T-helper 2 cell (primary cell): ENCODE measurements around the gene LDLRAD2.

ENCODE experiments used
- DNase-seq, 5 experiments: peaks; one replicate each; pipeline versions ENCODE4 v3.0.0 to v3.0.0-alpha.2; 2012 to 2022

LDLRAD2 gene

DNA sequence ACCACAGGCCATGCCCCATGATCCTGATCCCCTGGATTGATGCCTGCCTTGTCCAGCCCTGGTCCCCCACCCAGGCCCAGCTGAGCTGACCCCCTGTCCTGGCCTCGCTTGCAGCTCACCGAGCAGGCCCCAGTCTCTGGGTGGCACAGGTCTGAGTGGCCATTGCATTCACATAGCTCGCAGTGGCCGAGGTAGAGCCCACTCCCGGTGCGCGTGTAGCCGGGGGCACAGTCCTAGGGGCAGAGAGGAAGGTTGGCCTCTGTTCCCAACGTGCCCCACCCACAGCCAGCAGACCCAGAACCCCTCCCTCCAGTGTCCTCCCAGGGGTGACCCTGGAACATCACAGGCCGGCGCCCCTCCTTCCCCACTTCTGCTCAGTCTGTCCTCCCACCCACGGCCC lies 51.9 kb downstream of the LDLRAD2 start:
- no peak for DNase-seq

DNA sequence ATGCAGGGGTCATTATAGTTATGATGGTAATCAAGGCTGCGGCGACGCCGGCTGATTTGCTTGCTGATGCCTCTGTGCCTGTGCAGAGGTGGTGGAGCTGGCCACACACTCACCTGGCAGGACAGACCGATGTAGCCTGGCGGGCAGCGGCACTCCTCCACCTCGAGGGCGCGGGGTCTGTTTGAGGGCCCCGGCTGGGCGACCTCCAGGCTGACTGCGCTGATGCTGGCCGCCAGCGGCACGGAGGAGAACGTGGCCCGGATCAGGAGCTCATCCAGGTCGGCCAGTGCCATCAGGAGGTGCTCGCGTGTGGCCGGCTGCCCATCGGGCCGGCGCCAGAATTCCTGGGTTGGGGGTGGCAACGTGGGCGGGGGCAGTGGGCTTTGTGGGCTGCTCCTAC lies 52.7 kb downstream of the LDLRAD2 start:
- no peak for DNase-seq

GRCh38 chr1:21865609-21865942 lies 53.5 kb downstream of the LDLRAD2 start:
- no peak for DNase-seq

GRCh38 chr1:21865943-21866706 lies 54.1 kb downstream of the LDLRAD2 start:
- DNase-seq = no peak

- no peak for DNase-seq
Measured at GRCh38 chr1:21866707-21867043, 54.6 kb downstream of the LDLRAD2 start.

GRCh38 chr1:21867451-21867996 lies 55.5 kb downstream of the LDLRAD2 start:
- DNase-seq = no peak

GRCh38 chr1:21868482-21868881 lies 56.4 kb downstream of the LDLRAD2 start:
- no peak for DNase-seq

DNA sequence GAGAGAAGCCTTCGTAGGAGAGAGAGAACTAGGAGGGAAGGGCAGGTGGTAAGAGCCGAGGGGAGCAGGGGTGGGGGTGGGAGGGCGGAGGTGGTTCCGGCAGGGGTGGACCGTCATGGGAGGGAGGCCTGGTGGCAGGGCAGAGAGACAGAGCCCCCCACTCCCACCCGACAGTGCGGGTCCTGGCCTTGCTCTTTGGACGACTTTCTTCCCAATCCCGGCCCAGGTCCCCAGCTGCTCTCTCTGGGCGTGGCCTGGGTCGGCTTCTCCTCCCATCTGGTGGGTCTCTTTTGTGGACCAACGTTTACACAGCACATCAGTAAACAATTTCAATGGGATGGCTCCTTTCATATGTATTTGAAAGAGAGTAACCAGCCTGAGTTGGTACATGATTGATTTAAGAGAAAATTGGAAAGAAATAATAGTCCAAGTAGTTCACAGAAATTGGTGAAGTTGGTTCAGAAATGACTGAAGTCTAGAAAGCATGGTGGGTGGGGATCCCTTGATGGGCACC lies 56.9 kb downstream of the LDLRAD2 start:
- no peak for DNase-seq

DNA sequence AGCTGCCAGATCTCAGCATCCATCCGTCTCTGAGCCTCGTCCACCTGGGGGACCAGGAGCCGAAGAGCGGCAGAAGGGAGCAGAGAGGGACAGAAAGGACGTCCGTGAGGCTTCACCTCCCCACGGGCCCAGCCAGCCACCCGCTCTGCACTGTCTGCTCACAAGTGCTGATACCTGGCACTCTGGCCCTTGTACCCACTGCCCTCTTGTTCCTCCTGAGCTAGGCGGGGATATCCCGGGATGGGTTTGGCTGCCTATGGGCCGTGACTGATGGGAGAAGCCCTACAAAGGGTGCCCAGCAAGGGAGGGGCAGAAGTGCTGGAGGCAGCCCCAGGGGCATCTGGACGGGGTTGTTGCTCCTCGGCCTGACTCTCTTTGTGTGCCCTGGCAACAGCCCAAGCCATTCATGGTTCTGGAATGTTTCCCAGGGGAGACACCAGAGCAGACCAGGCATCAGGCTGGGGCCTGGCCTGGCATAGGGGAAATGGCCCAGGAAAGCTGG lies 57.6 kb downstream of the LDLRAD2 start:
- DNase-seq = no peak

DNA sequence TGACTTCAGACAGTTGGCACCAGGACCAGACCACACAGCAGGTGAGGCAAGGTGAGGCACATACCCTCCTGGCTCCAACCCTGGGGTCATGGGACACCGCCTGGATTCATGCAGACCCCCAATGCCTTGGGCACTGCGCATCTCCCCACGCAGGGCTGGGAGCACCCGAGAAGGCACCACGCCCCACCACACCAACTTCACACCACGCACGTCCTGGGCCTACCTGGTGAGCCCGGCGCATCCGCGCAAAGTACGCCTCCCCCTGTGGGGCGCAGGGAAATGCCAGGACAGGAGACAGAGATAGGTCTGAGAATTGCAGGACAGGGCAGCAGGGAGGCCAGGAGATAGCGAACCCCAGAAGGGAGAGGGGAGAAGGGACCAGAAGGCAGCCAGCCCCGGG lies 58.5 kb downstream of the LDLRAD2 start:
- no peak for DNase-seq

DNA sequence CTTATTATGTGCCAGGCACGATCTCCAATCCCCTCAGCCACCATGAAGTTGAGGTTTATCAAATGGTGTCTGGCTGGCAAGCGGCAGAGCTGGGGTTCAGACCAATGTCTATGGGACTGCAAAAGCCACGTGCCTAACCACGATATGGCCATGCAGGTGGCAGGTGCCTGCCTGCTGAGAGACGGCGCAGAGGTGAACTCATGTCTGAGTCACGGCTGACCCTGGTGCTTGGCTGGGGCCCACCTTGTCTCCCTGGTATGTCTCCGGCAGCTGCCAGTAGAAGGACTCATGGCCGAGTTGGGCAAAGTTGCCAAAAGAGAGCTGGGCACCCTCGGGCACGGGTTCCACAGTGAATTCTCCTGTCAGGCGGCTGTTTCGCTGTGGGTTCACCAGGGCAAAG lies 59.9 kb downstream of the LDLRAD2 start:
- no peak for DNase-seq

DNA sequence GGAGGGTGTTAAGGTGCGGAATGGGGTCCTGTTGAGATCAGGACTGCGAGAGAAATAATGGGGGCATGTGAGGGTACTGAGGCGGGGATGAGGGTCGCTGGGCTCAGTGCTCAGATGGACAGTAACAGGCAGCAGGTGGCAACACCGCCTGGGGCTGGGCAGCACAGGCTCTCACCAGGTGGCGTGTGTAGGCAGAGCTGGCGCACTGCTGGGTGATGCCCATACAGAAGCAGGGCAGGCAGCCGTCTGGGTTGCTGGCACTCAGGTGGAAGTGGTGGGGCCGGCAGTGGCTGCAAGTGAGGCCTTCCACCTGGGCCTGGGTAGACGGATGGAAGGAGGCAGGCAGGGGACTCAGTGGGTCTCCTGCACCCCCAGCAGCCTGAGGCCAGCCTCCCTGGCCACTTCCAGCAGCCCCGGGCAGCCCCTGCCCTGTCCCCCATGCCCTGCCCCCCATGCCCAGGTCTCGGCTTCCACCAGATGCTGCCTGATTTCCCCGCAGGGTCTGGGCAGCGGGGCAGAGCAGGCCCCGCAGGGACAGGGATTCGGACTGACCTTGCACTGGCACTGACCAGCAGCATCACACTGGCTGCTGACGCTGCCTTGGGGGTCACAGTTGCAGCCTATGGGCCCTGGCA lies 60.5 kb downstream of the LDLRAD2 start:
- DNase-seq = no peak

DNA sequence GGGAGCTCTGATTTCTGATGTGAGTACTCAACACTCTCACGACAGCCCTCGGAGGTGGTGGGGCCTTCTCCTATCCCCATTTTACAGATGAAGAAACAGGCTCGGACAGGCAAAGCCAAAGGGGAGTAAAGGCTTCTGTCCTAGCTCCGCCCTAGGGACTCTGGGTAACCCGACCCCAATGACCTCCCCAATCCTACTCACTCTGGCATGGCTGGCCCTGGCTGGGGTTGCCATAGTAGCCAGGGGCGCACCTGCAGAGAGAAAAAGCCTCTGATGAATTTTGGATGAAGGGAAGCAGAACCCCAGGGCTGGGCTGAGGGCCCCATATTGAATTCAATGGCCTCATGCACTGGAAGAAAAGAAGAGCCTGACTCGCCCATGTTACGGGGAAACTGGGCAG lies 61.1 kb downstream of the LDLRAD2 start:
- DNase-seq = no peak

GRCh38 chr1:21873761-21874160 lies 61.7 kb downstream of the LDLRAD2 start:
- DNase-seq = no peak

DNA sequence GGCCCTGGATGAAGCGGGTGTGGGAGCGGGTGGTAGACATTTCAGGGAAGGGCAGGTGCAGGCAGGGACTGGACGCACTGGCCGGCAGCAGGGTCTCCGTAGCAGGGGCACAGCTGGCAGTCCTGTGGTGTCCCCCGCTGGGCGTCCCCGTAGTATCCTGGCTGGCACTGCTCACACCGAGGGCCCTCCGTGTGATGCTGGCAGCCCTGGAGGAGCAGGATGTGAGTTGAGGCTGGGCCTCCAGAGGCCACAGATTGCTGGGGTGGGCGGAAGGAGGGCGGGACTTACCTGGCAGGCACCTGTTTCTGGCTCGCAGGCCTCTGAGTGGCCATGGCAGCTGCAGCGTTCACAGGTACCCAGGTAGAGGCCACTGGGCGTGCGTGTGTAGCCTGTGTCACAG lies 62.3 kb downstream of the LDLRAD2 start:
- DNase-seq = no peak
